ENCODE data around the gene TET3.

The TET3 gene

DNA sequence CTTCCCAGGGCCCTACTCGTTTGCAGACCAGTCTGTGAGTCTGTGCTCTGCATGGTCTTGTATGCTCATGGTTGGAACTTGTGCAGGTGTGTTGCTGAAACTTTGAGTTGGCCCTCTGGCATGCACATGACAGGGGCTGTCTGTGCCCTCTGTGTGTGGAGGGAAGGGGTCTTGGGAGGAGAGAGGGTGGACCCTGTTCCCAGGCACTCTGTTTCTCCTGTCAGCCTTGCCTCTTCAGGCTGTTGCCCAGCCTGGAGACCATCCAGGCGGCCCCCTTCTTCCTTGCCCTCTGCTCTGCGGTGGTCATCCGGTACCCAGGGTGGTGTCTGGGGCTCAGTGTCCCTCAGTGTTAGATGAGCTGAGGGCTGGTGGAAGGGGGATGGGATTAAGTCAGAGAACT is 39.5 kb downstream of the TET3 start:
- DNase-seq = no peak
- in situ Hi-C loops (cut with HindIII; ENCODE audit: low pct_ligation_motif_present, low sequenced_read_pairs) = no loop called here

DNA sequence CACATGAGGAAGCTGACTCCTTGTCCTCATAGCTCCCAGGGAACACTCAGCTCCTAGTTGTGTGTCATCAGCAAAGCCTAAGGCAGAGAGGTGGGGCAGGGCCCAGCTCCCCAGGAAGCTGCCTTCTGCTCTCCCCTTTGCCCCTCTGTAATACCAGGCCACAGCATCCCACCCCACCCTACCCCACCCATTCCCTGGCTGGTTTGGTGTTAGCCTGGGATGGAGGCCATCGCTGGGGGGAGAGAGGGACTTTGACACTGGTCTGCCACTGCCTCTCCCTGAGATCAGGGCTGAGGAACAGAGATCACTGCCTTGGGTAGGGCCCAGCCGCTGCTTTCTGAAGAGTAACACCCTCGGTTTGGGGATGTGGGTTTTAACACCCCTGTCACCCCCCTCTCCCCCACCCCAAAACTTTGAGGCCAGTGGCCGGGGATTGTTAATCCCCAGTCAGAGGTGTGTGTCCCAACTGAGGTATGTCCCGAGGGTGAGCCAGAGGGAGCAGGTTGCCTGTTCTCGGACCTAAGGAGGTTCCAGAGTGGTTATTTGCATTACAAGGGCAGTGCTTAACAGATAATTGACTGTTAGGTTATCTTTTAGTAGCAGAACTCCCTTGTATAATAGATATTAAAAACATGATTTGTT is 41.4 kb downstream of the TET3 start:
- in situ Hi-C loops (cut with HindIII; ENCODE audit: low pct_ligation_motif_present, low sequenced_read_pairs) = no loop called here
- Histone ChIP-seq H3K36me3 (replicated peaks) (no peaks in the 10 kb centered on the region), H3K27me3 (replicated peaks) (no peaks in the 10 kb centered on the region), H3K27ac (no peak overlapping the region), H3K4me3 (ENCODE audit: low read depth, low read length) (no peak overlapping the region)
- no peak for DNase-seq
- TF ChIP-seq, protein P1, sequence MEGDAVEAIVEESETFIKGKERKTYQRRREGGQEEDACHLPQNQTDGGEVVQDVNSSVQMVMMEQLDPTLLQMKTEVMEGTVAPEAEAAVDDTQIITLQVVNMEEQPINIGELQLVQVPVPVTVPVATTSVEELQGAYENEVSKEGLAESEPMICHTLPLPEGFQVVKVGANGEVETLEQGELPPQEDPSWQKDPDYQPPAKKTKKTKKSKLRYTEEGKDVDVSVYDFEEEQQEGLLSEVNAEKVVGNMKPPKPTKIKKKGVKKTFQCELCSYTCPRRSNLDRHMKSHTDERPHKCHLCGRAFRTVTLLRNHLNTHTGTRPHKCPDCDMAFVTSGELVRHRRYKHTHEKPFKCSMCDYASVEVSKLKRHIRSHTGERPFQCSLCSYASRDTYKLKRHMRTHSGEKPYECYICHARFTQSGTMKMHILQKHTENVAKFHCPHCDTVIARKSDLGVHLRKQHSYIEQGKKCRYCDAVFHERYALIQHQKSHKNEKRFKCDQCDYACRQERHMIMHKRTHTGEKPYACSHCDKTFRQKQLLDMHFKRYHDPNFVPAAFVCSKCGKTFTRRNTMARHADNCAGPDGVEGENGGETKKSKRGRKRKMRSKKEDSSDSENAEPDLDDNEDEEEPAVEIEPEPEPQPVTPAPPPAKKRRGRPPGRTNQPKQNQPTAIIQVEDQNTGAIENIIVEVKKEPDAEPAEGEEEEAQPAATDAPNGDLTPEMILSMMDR (IDR thresholded peaks at IDR 0.05; ENCODE audit: low read depth, low read length, missing control alignments) = no peak

More for the DNA sequence above, 39.5 kb downstream of the TET3 start:
- TF ChIP-seq, protein P1 (IDR thresholded peaks at IDR 0.05; ENCODE audit: low read depth, low read length, missing control alignments) = no peak
- Histone ChIP-seq H3K36me3 (replicated peaks) (no peaks in the 10 kb centered on the region), H3K27me3 (replicated peaks) (no peaks in the 10 kb centered on the region), H3K4me3 (ENCODE audit: low read depth, low read length) (no peak overlapping the region), H3K27ac (no peak overlapping the region)

DNA sequence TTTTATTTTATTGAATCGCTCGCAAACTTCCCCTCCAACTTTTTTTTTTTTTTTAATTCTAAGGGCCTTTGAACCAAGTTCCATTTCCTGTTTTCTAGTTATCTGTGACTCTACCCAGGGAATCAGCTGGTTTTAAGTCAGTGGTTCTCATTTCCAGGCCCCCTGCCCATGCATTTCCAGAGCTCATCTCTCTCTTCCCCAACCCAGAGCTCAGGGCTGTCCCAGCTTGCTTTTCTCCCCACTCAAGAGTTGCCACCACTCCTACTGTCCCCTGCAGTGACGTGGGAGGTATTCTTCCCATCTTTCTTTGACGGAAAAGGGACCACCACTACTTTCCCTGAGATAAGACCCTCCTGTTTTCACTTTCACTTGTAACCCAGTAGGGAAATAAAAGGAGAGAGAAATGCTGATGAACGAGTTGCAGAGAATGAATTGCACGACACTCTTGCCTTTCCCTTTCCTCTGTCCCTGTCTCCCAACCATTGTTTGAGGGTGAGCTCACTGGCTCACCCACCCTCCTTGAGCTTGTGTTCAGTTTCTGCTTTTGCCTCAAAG is 42.1 kb downstream of the TET3 start:
- Histone ChIP-seq H3K27me3 (replicated peaks) (no peaks in the 10 kb centered on the region), H3K4me3 (ENCODE audit: low read depth, low read length) (no peak overlapping the region), H3K36me3 (replicated peaks) (no peaks in the 10 kb centered on the region), H3K27ac (no peak overlapping the region)
- DNase-seq = no peak
- TF ChIP-seq, protein P1 (IDR thresholded peaks at IDR 0.05; ENCODE audit: low read depth, low read length, missing control alignments) = no peak
- in situ Hi-C loops (cut with HindIII; ENCODE audit: low pct_ligation_motif_present, low sequenced_read_pairs) = no loop called here

DNA sequence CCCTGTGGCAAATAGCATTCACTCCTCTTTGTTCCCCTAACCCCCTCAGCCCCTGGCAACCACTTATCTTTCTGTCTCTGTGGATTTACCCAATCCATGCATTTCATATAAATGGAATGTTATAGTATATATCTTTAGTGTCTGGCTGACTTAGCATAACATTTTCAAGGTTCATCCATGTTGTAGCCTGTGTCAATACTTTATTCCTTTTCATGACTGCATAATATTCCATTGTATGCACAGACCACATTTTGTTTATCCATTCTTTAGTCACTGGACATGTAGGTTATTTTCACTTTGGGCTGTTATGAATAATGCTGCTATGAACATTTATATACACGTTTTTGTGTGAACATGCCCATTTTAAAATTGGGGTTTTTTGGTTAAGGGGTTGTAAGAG is 42.8 kb downstream of the TET3 start:
- no peak overlapping the region for H3K27ac ChIP-seq

DNA sequence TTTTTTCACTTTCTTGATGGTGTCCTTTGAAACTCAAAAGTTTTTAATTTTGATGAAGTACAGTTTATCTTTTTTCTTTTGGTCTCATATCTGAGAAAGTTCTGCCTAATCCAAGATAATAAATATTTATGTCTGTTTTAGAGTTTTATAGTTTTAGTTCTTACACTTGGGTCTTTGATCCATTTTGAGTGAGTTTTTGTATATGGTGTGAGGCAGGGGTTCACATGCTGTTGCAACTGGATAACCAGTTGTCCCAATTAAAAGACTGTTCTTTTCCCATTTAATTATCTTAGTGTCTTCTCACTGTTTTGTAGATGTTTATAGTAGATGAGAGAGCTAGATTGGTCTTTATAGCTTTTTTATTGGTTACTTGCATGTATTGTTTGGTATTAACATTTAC is 43.6 kb downstream of the TET3 start:
- in situ Hi-C loops (cut with HindIII; ENCODE audit: low pct_ligation_motif_present, low sequenced_read_pairs) = no loop called here
- Histone ChIP-seq H3K4me3 (ENCODE audit: low read depth, low read length) (no peak overlapping the region), H3K27me3 (replicated peaks) (no peaks in the 10 kb centered on the region), H3K36me3 (replicated peaks) (no peaks in the 10 kb centered on the region), H3K27ac (no peak overlapping the region)
- DNase-seq = no peak
- TF ChIP-seq, protein P1 (IDR thresholded peaks at IDR 0.05; ENCODE audit: low read depth, low read length, missing control alignments) = no peak

More for the DNA sequence above, 42.8 kb downstream of the TET3 start:
- Histone ChIP-seq H3K4me3 (ENCODE audit: low read depth, low read length) (no peak overlapping the region), H3K27me3 (replicated peaks) (no peaks in the 10 kb centered on the region), H3K36me3 (replicated peaks) (no peaks in the 10 kb centered on the region)
- TF ChIP-seq, protein P1 (IDR thresholded peaks at IDR 0.05; ENCODE audit: low read depth, low read length, missing control alignments) = no peak
- in situ Hi-C loops (cut with HindIII; ENCODE audit: low pct_ligation_motif_present, low sequenced_read_pairs) = no loop called here
- no peak for DNase-seq

DNA sequence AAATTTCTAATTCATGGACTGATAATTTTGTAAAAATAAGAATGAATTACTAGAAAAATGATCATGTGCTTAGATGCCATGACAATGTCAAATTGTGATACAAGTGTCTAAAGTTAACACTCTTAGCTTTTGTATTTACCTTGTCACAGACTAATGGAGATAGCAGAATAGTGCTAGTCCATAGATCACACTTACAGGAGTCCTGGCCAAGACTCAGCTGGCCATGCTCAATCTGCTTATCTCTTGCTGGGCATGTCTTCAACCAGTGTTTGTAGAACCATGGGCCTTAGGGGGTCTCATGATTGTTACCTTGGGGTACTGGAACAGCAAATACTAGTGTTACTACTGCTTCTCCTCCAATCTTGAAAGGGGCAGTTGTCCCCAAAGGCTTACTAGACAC is 44.0 kb downstream of the TET3 start:
- H3K27ac ChIP-seq = no peak overlapping the region
- H3K4me3 ChIP-seq (ENCODE audit: low read depth, low read length) = no peak overlapping the region
- in situ Hi-C loops (cut with HindIII; ENCODE audit: low pct_ligation_motif_present, low sequenced_read_pairs) = no loop called here
- H3K27me3 ChIP-seq (replicated peaks) = no peaks in the 10 kb centered on the region
- TF ChIP-seq, protein P1 (IDR thresholded peaks at IDR 0.05; ENCODE audit: low read depth, low read length, missing control alignments) = no peak
- H3K36me3 ChIP-seq (replicated peaks) = no peaks in the 10 kb centered on the region
- no peak for DNase-seq
